Measurements from ENCODE around the gene MARK3.

DNA sequence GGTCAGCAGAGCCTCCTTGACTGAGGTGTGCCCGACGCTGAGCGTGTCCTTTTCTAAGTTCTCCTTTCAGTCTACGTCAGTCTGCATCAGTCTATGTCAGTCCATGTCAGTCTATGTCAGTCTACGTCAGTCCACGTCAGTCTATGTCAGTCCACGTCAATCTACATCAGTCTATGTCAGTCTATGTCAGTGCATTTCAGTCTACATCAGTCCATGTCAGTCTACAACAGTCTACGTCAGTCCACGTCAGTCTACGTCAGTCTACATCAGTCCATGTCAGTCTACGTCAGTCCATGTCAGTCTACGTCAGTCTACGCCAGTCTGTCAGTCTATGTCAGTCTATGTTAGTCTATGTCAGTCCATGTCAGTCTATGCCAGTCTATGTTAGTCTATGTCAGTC is 35.2 kb upstream of the MARK3 start:
- TF ChIP-seq, protein P1, sequence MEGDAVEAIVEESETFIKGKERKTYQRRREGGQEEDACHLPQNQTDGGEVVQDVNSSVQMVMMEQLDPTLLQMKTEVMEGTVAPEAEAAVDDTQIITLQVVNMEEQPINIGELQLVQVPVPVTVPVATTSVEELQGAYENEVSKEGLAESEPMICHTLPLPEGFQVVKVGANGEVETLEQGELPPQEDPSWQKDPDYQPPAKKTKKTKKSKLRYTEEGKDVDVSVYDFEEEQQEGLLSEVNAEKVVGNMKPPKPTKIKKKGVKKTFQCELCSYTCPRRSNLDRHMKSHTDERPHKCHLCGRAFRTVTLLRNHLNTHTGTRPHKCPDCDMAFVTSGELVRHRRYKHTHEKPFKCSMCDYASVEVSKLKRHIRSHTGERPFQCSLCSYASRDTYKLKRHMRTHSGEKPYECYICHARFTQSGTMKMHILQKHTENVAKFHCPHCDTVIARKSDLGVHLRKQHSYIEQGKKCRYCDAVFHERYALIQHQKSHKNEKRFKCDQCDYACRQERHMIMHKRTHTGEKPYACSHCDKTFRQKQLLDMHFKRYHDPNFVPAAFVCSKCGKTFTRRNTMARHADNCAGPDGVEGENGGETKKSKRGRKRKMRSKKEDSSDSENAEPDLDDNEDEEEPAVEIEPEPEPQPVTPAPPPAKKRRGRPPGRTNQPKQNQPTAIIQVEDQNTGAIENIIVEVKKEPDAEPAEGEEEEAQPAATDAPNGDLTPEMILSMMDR (conservative IDR thresholded peaks at IDR 0.05): no peak
- TF ChIP-seq ZFX (IDR thresholded peaks at IDR 0.05): no peak
